DMS79 (cell line): ENCODE measurements around the gene PSMA8.
"Not testable (repeated sequence)": the region's sequence is repeated elsewhere in the genome, so short reads cannot be mapped to it uniquely, and the experiment has no call there.

Experiments used
- DNase-seq: peaks from one replicate; lab custom pipeline; 2025; lab: John Stamatoyannopoulos, UW

Gene PSMA8

DNA sequence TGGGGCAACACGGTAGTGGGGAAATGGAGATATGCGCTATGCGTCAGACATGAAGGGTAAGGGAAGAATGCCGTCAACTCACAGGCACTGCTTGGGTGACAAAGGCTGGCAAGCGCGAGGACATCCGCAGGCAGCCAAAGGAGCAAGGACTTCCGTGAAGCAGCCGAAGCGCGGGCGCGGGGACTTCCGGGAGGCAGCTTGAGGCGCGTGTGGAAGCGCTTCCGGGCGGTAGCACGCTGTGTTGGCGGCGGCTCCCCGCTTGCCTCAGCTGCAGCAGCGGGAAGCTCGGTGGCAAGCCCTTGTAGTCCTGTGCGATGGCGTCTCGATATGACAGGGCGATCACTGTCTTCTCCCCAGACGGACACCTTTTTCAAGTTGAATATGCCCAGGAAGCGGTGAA is at the start of gene PSMA8:
Gene PSMA8 (plus strand): TSS at position 218 of the 400 bp plus-strand sequence. CDS start 97 bp downstream, at position 315.
- no peak for DNase-seq

DNA sequence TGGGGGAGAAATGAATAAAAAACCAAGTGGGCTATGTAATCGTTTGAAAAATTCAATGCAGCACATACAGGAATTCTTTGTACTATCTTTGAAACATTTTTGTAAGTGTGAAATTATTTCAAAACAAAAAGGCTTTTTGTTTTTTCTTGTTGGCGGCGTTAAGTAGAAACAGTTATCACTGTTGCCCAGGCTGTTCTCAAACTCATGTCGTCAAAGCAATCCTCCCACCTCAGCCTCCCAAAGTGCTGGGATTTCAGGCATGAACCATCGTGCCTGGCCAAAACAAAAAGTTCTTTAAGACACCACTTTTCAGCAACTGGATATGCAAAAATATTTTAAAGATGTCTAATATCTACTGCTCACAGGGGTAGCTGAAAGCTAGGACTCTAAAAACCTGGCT is 48.6 kb upstream of the PSMA8 start:
- DNase-seq, result no peak

DNA sequence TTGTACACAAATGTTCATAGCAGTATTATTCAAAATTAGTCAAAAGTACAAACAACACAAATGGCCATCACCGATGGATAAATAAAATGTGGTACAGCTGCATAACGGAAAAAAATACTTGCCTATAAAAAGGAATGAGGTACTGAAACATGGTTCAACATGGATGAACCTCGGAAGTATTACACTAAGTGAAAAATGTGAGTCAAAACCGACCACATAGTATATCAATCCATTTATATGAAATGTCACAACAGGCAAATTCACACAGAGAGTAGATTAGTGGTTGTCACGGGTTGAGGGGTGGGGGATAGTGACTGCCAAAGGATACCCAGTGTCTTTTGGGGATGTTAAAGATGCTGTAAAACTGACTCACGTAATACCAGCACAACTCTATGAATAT is 46.7 kb upstream of the PSMA8 start:
- DNase-seq, result no peak

GRCh38 chr18:26088487-26088886 is 45.2 kb upstream of the PSMA8 start:
- no peak for DNase-seq

- DNase-seq, result no peak
Observed at GRCh38 chr18:26089293-26090129, 44.2 kb upstream of the PSMA8 start.

DNA sequence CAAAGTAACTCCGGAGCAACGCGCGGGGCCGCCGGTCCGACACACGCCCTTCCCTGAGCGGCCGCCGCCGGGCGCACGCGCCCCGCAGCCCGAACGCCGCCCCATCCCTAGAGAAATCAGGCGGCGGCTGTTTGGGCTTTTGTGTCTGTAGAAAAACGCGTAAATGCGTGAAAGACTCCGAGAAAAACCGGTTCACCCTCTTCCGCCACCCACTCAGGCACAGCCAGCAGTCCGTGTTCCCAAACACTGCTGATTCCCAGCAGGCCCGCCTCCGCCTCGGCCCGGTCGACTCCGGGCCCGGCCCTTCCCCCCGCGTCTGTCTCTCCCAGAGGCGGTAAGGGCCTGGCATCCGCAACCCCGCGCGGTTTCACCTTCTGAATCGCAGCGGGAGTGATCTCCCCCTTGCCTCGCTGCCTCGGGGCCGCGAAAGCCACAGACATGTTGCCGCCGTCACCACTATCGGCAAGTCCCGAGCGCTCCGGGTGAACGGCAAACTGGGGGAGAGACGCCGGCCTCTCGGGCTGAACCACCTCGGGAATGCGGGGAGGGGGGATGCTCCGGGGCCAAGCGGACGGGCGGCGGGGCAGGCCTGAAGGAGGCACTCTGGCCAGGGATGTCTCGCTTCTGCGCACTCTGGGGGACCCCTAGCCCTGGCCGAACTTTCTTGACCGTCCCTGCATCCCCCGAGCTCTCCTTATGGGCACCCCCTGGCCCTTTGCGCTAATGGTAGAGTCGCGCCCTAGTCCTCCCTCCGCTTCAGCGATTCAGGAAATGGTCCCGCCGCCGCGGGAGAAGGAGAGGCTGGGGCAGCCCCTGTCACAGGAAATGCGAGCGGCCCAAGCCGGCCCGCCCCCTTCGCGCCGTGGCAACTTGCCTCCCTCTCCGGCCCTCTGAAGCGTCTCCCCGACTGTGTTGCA is 43.3 kb upstream of the PSMA8 start, which contains the start of gene SS18:
Gene SS18 (minus strand): TSS at position 484 of the 917 bp plus-strand sequence. CDS start 44 bp downstream, at position 440.
- DNase-seq, result peak; percentile 67

DNA sequence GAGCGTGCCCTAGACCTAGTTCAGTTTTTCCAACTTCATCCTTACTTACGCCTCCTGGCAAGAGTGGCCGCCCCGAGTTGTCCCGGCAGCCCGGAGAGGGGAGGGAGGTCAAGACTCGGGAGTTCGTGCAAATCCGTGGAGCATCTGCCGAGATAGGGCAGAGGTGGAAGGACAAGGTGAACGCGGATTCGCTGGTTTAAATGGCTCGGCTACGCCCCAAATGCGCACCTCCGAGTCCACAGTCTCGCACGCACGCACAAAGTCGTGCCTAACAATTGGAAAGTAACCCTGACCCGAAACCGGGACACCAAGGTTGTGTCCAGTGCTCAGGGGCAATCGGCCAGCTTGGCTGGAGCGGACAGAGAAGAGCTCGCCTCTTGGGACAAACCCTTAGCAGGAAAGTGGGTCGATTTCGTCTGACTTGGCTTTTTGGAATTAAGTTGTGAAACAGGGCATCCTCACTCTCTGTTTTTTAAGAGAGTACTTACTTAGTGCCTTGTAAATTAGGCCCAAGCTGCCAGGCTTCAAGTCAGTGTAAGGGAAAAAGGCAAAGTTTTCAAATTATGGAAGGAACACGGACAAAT is 42.5 kb upstream of the PSMA8 start:
- no peak for DNase-seq

- no peak for DNase-seq
Observed at GRCh38 chr18:26096852-26097251, 36.8 kb upstream of the PSMA8 start.

GRCh38 chr18:26097563-26097962 is 36.1 kb upstream of the PSMA8 start:
- DNase-seq, result no peak

GRCh38 chr18:26103579-26103978 is 30.1 kb upstream of the PSMA8 start:
- DNase-seq, result no peak

DNA sequence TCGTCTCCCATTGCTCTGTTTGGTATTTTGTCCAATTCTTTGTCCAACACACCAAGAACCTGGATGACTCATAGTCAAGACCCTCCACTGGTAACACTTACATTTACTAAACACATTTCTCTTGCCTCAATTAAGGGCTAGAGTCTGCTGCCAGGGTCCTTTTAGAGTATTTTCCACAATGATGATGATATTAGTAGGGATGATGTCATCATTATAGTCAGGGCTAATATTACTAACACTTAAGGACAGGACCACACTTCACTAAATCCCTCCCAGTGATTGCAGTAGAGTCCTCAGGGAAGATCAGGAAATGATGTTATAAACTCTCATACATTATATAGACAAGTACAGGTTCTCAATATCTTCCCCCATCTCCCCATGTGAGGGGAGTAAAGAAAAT is 29.6 kb upstream of the PSMA8 start:
- no peak for DNase-seq

- no peak for DNase-seq
Observed at GRCh38 chr18:26119246-26119645, 14.4 kb upstream of the PSMA8 start.

GRCh38 chr18:26121476-26121875 is 12.2 kb upstream of the PSMA8 start:
- no peak for DNase-seq

DNA sequence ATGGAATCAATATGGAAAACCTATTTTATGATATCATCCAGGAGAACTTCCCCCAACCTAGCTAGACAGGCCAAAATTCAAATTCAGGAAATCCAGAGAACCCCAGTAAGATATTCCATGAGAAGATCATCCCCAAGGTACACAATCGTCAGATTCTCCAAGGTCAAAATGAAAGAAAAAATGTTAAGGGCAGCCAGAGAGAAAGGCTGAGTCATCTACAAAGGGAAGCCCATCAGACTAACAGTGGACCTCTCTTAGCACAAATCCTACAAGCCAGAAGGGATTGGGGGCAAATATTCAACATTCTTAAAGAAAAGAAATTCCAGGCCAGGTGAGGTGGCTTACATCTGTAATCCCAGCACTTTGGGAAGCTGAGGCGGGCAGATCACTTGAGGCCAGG is 11.7 kb upstream of the PSMA8 start:
- DNase-seq, result not testable (repeated sequence)

DNA sequence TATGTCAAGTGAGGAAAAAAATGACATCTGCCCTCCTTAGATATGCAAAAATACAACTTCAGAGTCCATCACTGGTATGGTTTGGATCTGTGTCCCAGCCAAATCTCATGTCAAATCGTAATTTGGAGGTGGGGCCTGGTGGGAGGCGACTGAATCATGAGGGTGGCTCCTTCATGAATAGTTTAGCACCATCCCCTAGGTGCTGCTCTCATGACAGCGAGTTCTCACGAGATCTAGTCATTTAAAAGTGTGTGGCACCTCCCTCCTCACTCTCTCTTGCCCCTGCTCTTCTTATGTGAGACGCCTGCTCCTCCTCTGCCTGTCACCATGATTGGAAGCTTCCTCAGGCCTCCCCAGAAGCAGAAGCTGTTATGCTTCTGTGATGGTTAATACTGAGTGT is 5.9 kb upstream of the PSMA8 start:
- no peak for DNase-seq

GRCh38 chr18:26128192-26128591 is 5.5 kb upstream of the PSMA8 start:
- not testable (repeated sequence) for DNase-seq

DNA sequence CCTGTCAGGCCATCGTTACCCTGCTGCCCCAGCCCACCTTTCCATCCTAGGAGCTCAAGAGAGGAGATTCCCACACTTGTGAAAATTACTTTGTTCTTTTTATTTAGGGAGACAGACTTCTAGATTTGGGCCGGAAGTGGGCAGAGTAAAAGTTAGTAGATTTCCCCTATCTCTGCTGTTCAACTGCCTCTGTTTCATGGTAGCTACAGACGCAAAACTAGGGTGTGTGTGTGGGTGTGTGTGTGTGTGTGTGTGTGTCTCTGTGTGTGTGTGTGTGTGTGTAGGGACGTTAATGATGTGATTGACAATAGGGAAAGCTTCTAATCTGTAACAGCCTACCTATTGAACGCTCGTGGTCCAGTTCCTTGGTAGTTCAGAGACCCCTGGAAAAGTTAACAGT is 438 bp downstream of the PSMA8 start:
- DNase-seq, result no peak

DNA sequence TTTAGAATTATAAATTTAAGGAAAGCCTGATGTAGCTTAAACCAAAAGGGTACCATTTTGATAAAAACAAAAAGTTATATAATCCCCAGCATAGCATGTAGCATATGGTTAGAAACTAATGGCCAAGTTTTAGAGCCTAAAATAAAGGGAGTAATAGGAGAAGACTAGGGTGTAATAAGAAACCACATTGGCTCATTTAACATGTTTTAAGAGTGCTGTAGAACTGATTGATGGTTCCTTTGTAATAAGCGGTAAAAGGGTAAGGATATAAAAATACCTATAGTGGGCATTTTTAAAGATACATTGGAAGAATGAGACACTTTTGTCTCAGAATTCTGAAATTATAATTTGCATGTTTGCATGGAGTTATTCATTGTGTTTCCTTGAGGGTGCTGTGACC is 1.9 kb downstream of the PSMA8 start:
- no peak for DNase-seq

- DNase-seq, result no peak
Observed at GRCh38 chr18:26157326-26157725, 23.7 kb downstream of the PSMA8 start.

DNA sequence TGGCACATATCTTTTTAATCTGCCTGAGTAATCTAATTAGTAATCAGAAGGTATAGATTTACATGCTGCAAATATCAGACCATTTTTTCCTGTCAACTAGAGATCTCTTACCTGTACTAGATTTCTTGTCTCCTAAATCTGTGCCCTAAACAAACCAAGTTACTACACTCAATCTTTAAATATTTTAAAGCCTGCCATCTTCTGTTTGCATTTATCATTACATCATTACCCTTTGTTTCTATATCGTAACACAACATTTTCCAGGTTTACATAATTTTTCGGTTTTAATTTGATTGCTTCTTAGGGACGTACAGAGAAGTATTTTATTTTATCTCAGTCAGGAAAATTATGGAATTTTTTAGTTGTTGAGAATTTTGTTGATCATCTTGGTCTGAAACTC is 25.7 kb downstream of the PSMA8 start:
- DNase-seq, result no peak

DNA sequence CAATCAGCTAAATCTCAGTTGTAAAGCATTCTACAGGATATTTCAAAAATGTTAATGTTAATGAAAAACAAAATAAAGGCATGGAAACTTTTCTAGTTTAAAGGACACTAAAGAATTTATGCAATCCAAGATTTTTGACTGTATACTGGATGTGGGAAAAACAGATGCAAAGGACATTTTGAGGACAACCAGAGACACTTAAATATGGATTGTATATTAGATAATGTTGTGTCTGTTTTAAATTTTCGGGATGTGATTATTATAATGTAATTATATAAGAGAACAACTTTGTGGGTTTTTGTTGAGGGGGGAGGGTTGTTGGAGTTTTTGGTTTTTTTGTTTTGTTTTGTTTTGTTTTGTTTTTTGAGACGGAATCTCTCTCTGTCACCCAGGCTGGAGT is 30.9 kb downstream of the PSMA8 start:
- no peak for DNase-seq

- DNase-seq, result not testable (repeated sequence)
Observed at GRCh38 chr18:26167592-26167991, 33.9 kb downstream of the PSMA8 start.
